Brain microvascular endothelial cell (primary cell): Measurements from ENCODE around the gene KLHDC8B.

Experiments
- DNase-seq: peaks from one replicate; pipeline ENCODE4 v3.0.0-alpha.2; 2020
- H3K27ac ChIP-seq: fragments of 250-450 bp; sonication (Bioruptor Pico); 2 replicates; pipeline ENCODE4 v1.5.1; 2020; ENCODE audit warnings: mild to moderate bottlenecking, moderate library complexity
- H3K27me3 ChIP-seq: fragments of 250-450 bp; sonication (Bioruptor Pico); replicated peaks from 2 replicates; pipeline ENCODE4 v1.5.1; 2020; ENCODE audit warnings: mild to moderate bottlenecking
- H3K36me3 ChIP-seq: fragments of 250-450 bp; sonication (Bioruptor Pico); replicated peaks from 2 replicates; pipeline ENCODE4 v1.5.1; 2020; ENCODE audit warnings: mild to moderate bottlenecking
- H3K4me3 ChIP-seq: 2 replicates; pipeline ENCODE4 v1.5.1; 2011; ENCODE audit warnings: low read depth, mild to moderate bottlenecking, control low read depth, low read length, moderate library complexity
- in situ Hi-C: cut with HindIII; loops from 2 replicates; pipeline ENCODE4 v1.10.0; 2017; ENCODE audit warnings: low sequenced_read_pairs, low pct_ligation_motif_present
- TF ChIP-seq, protein P1 (sequence below): IDR thresholded peaks from 2 replicates; pipeline ENCODE4 v1.5.1; 2011; ENCODE audit warnings: low read depth, mild to moderate bottlenecking, moderate library complexity, low read length, control low read depth, inconsistent platforms; ENCODE audit errors: missing control alignments

KLHDC8B gene

DNA sequence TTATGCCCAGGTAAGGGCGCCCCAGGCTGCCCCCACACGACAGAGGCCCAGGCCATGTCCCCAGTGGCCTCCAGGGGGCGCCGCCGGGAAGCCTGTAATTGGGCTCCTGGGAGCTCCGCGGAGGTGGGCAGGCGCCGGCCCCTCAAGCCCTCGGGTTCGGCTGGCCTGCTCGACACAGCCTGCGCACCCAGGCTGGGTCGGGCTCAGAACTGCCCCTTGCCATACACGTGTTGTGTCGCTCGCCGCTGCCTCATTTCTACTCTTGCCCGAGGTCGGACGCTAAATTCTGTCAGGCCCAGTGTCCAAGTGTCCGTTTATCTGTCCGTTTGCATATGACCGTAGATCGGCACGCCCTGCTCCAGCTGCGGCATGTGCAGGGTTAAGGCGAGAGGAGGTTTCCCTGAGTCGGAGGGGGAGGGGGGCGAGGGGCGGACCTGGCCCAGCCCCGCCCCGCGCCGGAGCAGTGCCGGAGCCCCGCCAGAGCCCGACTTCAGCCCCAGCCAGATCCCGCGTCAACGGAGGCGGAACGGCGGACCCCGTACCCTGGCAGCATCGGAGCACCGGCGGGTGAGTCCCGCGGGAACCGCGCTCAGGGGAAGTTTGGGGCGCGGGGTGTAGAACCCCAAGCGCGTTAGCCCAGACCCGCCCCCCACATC, at the start of gene KLHDC8B:
KLHDC8B (plus strand) TSS at position 480 of the 656 bp plus-strand sequence. CDS start 1,172 bp downstream, outside the sequence.
- Histone ChIP-seq H3K36me3 (no peaks in the 10 kb centered on the region), H3K4me3 (peak within 1 kb of the TSS; percentile 70), H3K27ac (peak within 1 kb of the TSS; percentile 4), H3K27me3 (no peaks in the 10 kb centered on the region)
- TF ChIP-seq, protein P1, sequence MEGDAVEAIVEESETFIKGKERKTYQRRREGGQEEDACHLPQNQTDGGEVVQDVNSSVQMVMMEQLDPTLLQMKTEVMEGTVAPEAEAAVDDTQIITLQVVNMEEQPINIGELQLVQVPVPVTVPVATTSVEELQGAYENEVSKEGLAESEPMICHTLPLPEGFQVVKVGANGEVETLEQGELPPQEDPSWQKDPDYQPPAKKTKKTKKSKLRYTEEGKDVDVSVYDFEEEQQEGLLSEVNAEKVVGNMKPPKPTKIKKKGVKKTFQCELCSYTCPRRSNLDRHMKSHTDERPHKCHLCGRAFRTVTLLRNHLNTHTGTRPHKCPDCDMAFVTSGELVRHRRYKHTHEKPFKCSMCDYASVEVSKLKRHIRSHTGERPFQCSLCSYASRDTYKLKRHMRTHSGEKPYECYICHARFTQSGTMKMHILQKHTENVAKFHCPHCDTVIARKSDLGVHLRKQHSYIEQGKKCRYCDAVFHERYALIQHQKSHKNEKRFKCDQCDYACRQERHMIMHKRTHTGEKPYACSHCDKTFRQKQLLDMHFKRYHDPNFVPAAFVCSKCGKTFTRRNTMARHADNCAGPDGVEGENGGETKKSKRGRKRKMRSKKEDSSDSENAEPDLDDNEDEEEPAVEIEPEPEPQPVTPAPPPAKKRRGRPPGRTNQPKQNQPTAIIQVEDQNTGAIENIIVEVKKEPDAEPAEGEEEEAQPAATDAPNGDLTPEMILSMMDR = peak; percentile 96
- in situ Hi-C loops = no loop called here
- DNase-seq = peak; percentile 78

GRCh38 chr3:49122022-49122421, 49.4 kb upstream of the KLHDC8B start:
- in situ Hi-C loops = no loop called here
- no peak for DNase-seq
- H3K36me3 ChIP-seq = peaks cover 72% of the 10 kb centered on the region
- H3K4me3 ChIP-seq = no peak overlapping the region
- H3K27me3 ChIP-seq = no peaks in the 10 kb centered on the region
- H3K27ac ChIP-seq = no peak overlapping the region
- TF ChIP-seq, protein P1 = no peak

DNA sequence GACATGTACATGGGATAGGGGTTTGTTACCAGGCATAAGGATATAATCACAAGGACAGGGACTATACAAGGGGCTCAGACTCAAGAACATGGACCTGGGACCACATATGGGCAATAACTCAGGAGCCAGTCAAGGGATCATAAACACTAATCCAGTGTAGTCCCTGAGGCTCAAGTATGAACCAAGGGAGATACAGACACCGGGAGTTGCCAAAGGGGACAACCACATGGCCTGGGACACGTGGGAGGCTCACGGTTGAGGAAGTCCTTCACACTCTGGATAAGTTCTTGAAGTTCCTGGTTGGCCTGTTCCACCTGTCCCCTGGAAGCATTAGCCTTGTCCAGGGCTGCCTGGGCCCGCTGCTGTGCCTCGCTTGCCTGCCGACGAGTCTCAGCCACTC, 48.9 kb upstream of the KLHDC8B start:
- in situ Hi-C loops = no loop called here
- H3K27ac ChIP-seq = no peak overlapping the region
- TF ChIP-seq, protein P1 = no peak
- no peaks in the 10 kb centered on the region for H3K27me3 ChIP-seq
- peaks cover 72% of the 10 kb centered on the region for H3K36me3 ChIP-seq
- no peak for DNase-seq
- H3K4me3 ChIP-seq = no peak overlapping the region

DNA sequence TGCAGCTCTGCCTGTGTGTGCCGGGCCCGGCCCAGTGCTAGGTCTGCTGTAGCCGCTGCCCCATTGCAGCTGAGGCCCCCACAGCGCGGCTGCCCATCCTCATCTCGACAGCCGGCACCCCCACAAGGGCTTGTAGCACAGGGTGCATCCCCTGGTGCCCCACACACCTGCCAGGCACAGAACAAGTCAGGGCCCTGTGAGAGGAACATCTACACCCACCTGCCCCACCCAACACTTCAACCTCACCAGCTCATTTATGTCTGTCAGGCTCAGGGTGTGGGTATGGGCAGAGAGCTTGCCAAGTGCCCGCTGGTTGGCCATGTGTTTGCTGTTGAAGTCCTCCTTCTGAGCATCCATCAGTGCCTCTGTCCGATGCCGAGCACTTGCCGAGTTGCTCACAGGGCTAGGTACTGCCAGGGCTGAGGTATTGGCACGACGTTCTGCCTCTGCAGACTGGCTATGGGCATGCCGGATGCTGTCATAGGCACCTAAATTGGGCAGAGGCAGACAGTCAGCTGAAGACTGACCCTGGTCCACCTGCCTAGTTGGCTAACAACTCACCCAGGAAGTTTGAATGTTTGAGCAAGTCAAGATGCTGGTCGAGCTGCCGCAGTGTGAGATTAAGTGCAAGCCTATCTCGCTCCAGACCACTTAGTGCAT, 48.4 kb upstream of the KLHDC8B start:
- Histone ChIP-seq H3K36me3 (peaks cover 70% of the 10 kb centered on the region), H3K4me3 (no peak overlapping the region), H3K27ac (no peak overlapping the region), H3K27me3 (no peaks in the 10 kb centered on the region)
- DNase-seq = no peak
- in situ Hi-C loops = no loop called here
- TF ChIP-seq, protein P1 = no peak

GRCh38 chr3:49123687-49124086, 47.7 kb upstream of the KLHDC8B start:
- TF ChIP-seq, protein P1 = no peak
- DNase-seq = no peak
- H3K36me3 ChIP-seq = peaks cover 74% of the 10 kb centered on the region

More at GRCh38 chr3:49123687-49124086, 47.7 kb upstream of the KLHDC8B start:
- no peak overlapping the region for H3K27ac ChIP-seq
- H3K4me3 ChIP-seq = no peak overlapping the region
- H3K27me3 ChIP-seq = no peaks in the 10 kb centered on the region
- in situ Hi-C loops = no loop called here
